ENCODE data around the gene DCDC2B. TPM values are rescaled to one million over a fixed set of nuclear protein-coding genes. Genes with fewer than 3 reads are reported as not detected.

The DCDC2B gene
- total and polyA plus RNA-seq, 2 of the 13 experiments (the other 11 are each of a cell fraction or from before 2014, with no cell fraction given): not detected

GRCh38 chr1:32249831-32250525 is 41.1 kb downstream of the DCDC2B start (continued):
- peak; percentile 68; the same call in 1 of the 2 replicates for TF ChIP-seq ZNF280B (CRISPR knock-in tag; IDR thresholded peaks at IDR 0.05; ENCODE audit: borderline replicate concordance)
- TF ChIP-seq SP2 (CRISPR knock-in tag; IDR thresholded peaks at IDR 0.05): no peak; the same call in 1 of the 2 replicates
- peak; percentile 88 for TF ChIP-seq ASH2L (IDR thresholded peaks at IDR 0.05; ENCODE audit: insufficient read length, low read depth, low read length)
- peak; percentile 96 for TF ChIP-seq NR2F1 (CRISPR knock-in tag; IDR thresholded peaks at IDR 0.05)
- TF ChIP-seq NFATC3 (CRISPR knock-in tag; IDR thresholded peaks at IDR 0.05): no peak
- no peak for TF ChIP-seq SRF (IDR thresholded peaks at IDR 0.05; ENCODE audit: low read depth, low read length)
- TF ChIP-seq BCL6 (CRISPR knock-in tag; IDR thresholded peaks at IDR 0.05): peak; percentile 78
- TF ChIP-seq ZFAT (CRISPR knock-in tag; conservative IDR thresholded peaks at IDR 0.05): no peak
- peak; percentile 74; the same call in 1 of the 2 replicates for TF ChIP-seq ZNF264 (CRISPR knock-in tag; IDR thresholded peaks at IDR 0.05)
- peak; percentile 35; the same call in 1 of the 2 replicates for TF ChIP-seq NFIC (IDR thresholded peaks at IDR 0.05; ENCODE audit: low read length)
- TF ChIP-seq PRDM10 (CRISPR knock-in tag; IDR thresholded peaks at IDR 0.05; ENCODE audit: low read depth): peak; percentile 73; the same call in 1 of the 2 replicates
- peak; percentile 88 for TF ChIP-seq ARID5B (CRISPR knock-in tag; IDR thresholded peaks at IDR 0.05)
- TF ChIP-seq ZNF225 (CRISPR knock-in tag; IDR thresholded peaks at IDR 0.05): peak; percentile 57; the same call in 1 of the 2 replicates
- peak; percentile 56 for TF ChIP-seq ATF3 (CRISPR knock-in tag; IDR thresholded peaks at IDR 0.05)
- no peak for TF ChIP-seq ATF5 (CRISPR knock-in tag; IDR thresholded peaks at IDR 0.05; ENCODE audit: low read depth)
- TF ChIP-seq PLSCR1 (CRISPR knock-in tag; IDR thresholded peaks at IDR 0.05; ENCODE audit: borderline replicate concordance): no peak
